Measurements from ENCODE around the gene ASB15.

ASB15 gene

DNA sequence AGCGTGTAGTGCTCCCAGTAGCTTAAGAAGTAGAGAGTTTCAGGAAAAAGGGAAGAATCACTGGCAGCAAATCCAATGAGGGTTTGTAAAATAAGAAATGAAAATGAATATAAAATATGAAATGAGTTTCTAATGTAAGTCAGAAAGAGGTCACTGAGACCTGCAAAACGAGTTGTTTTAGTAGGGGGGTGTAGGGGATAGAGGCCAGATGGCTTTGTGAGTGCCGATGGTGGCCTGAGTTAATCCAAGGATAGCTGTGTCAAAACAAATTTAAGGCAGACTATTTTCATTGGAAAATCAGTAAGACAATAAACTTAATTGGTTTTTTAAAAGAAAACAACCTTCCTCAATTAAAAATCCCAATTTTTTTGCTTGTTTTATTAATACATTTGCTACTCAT lies 745 bp upstream of the ASB15 start:
- POLR2A ChIA-PET: no interaction called here
- TF ChIP-seq FOXA1 (IDR thresholded peaks at IDR 0.05) (no peak), FOXM1 (IDR thresholded peaks at IDR 0.05; ENCODE audit: borderline replicate concordance) (no peak), TARDBP (IDR thresholded peaks at IDR 0.05) (no peak), ELF4 (IDR thresholded peaks at IDR 0.05) (no peak), NFRKB (IDR thresholded peaks at IDR 0.05) (no peak), CTBP1 (IDR thresholded peaks at IDR 0.05; ENCODE audit: borderline replicate concordance) (no peak), FOXK2 (IDR thresholded peaks at IDR 0.05) (no peak), HDGF (IDR thresholded peaks at IDR 0.05; ENCODE audit: borderline replicate concordance) (no peak), SUZ12 (IDR thresholded peaks at IDR 0.05) (no peak)
- no peak for DNase-seq (ENCODE audit: extremely low spot score)
- CTCF ChIA-PET: no interaction called here

DNA sequence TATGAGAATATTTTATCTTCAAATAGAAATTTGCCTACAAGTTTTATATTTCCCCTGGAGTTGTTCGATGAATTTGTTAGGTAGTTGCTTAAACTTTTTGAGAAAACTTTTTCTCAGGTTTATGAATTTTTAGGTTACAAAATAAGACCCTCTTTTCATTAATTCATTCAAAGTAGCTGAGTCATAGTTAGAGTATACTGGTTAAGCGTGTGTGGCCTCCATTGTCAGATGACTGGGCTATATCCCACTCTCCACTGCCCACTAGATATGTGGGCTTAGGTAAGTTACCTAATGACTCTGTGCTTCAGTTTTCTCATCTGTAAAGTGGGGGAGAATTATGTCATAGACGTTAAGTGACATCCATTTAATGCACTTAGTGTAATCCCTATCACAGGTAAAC lies 1.0 kb downstream of the ASB15 start:
- ChIA-PET CTCF (no interaction called here), POLR2A (no interaction called here)
- no peak for DNase-seq (ENCODE audit: extremely low spot score)
- TF ChIP-seq ZNF384 (IDR thresholded peaks at IDR 0.05): no peak
- no peak for TF ChIP-seq NFRKB (IDR thresholded peaks at IDR 0.05)

- ChIA-PET CTCF (no interaction called here), POLR2A (no interaction called here)
- no peak for DNase-seq (ENCODE audit: extremely low spot score)
- TF ChIP-seq ARNT (IDR thresholded peaks at IDR 0.05) (no peak), SP1 (IDR thresholded peaks at IDR 0.05) (no peak), NFRKB (IDR thresholded peaks at IDR 0.05) (no peak), BHLHE40 (IDR thresholded peaks at IDR 0.05; ENCODE audit: borderline replicate concordance) (no peak), ELF4 (IDR thresholded peaks at IDR 0.05) (no peak), TARDBP (IDR thresholded peaks at IDR 0.05) (no peak), FOXM1 (IDR thresholded peaks at IDR 0.05; ENCODE audit: borderline replicate concordance) (no peak), L3MBTL2 (conservative IDR thresholded peaks at IDR 0.05) (no peak), ZNF384 (IDR thresholded peaks at IDR 0.05) (no peak), FOXA1 (IDR thresholded peaks at IDR 0.05) (no peak), LEF1 (IDR thresholded peaks at IDR 0.05; ENCODE audit: borderline replicate concordance) (no peak), HDGF (IDR thresholded peaks at IDR 0.05; ENCODE audit: borderline replicate concordance) (no peak), FOXK2 (IDR thresholded peaks at IDR 0.05) (no peak), SUZ12 (IDR thresholded peaks at IDR 0.05) (no peak)
- TF ChIP-seq, protein P1, sequence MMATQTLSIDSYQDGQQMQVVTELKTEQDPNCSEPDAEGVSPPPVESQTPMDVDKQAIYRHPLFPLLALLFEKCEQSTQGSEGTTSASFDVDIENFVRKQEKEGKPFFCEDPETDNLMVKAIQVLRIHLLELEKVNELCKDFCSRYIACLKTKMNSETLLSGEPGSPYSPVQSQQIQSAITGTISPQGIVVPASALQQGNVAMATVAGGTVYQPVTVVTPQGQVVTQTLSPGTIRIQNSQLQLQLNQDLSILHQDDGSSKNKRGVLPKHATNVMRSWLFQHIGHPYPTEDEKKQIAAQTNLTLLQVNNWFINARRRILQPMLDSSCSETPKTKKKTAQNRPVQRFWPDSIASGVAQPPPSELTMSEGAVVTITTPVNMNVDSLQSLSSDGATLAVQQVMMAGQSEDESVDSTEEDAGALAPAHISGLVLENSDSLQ (IDR thresholded peaks at IDR 0.05): no peak
Observed at GRCh38 chr7:123604739-123605138, 3.1 kb downstream of the ASB15 start.

DNA sequence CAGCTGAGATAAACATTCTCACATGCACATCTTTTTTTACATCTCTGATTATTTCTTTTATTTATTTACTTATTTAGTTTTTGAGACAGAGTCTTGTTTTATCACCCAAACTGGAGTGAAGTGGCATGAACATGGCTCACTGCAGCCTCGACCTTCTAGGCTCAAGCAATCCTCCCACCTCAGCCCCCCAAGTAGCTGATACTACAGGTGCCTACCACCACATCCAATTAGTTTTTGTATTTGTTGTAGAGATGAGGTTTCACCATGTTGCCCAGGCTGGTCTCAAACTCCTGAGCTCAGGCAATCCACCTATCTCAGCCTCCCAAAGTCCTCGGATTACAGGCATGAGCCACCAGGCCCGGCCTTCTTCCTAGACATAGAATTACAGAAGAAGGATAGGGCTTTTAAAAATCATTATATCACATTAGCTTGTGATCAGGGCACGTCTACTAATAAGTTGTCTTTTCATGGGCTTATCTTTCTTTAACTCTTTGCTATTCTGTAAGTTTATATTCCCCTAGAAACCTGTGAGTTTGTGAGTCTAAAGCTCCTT lies 5.9 kb downstream of the ASB15 start:
- ChIA-PET CTCF (interaction anchor here (0.6 kb wide), 1 partner anchor 17 kb away, joined by 3 read pairs; no protein-coding TSS in a partner anchor), POLR2A (no interaction called here)
- no peak for TF ChIP-seq ZNF384 (IDR thresholded peaks at IDR 0.05)
- no peak for TF ChIP-seq ELF4 (IDR thresholded peaks at IDR 0.05)
- TF ChIP-seq HDGF (IDR thresholded peaks at IDR 0.05; ENCODE audit: borderline replicate concordance): no peak
- no peak for TF ChIP-seq LEF1 (IDR thresholded peaks at IDR 0.05; ENCODE audit: borderline replicate concordance)
- TF ChIP-seq FOXM1 (IDR thresholded peaks at IDR 0.05; ENCODE audit: borderline replicate concordance): no peak
- TF ChIP-seq L3MBTL2 (conservative IDR thresholded peaks at IDR 0.05): no peak
- no peak for TF ChIP-seq FOXA1 (IDR thresholded peaks at IDR 0.05)
- TF ChIP-seq, protein P1 (IDR thresholded peaks at IDR 0.05): no peak
- TF ChIP-seq FOXK2 (IDR thresholded peaks at IDR 0.05): no peak
- no peak for TF ChIP-seq BHLHE40 (IDR thresholded peaks at IDR 0.05; ENCODE audit: borderline replicate concordance)
- TF ChIP-seq NFRKB (IDR thresholded peaks at IDR 0.05): no peak
- TF ChIP-seq SUZ12 (IDR thresholded peaks at IDR 0.05): no peak
- no peak for TF ChIP-seq SP1 (IDR thresholded peaks at IDR 0.05)
- no peak for TF ChIP-seq ARNT (IDR thresholded peaks at IDR 0.05)
- no peak for TF ChIP-seq CTBP1 (IDR thresholded peaks at IDR 0.05; ENCODE audit: borderline replicate concordance)
- DNase-seq (ENCODE audit: extremely low spot score): no peak

DNA sequence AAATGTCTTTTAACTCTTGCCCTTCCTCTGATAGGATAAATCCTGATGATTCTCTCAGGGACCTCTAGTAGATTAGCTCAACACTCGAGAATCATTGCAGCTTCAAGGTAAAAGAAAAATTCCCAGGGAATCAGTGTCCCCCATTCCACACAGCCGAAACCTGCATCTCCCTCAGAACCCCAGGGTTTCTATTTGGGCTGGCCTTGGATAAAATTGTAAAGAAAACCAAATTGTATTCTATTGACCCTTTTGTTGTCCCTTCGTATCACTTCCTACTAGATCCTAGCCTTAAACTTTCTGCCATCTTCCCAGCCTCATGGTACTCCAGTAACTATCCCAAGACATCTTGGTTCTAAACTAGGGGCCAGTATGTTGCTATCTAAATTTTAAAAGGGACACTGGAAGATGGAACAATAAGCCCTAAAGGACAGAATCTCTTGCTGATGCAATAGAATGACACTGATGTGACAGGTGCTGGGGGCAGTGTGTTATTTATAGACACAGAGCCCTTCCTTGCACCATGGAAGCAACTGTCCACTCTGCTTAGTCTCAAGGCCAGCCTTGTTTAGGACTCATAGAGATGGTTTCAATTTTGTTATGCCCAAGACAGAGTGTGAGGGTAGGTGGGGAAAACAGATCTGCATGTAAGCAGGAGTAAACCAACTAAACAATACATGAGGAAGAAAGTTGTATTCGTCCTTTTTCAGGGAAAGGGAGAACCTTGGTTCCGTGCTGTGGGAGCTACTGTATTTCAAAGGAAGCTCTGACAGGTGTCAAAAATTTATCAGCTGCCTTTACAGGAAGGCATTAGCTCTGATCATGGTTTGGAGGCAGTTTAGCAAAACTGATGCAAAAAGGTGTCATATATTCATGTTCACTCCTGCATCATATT lies 7.6 kb downstream of the ASB15 start:
- DNase-seq (ENCODE audit: extremely low spot score): no peak
- ChIA-PET CTCF (no interaction called here), POLR2A (no interaction called here)
- TF ChIP-seq BHLHE40 (IDR thresholded peaks at IDR 0.05; ENCODE audit: borderline replicate concordance): no peak
- TF ChIP-seq FOXM1 (IDR thresholded peaks at IDR 0.05; ENCODE audit: borderline replicate concordance): no peak
- no peak for TF ChIP-seq HDGF (IDR thresholded peaks at IDR 0.05; ENCODE audit: borderline replicate concordance)

GRCh38 chr7:123609883-123610239 lies 8.2 kb downstream of the ASB15 start:
- no peak for DNase-seq (ENCODE audit: extremely low spot score)
- no peak for TF ChIP-seq TARDBP (IDR thresholded peaks at IDR 0.05)
- TF ChIP-seq LEF1 (IDR thresholded peaks at IDR 0.05; ENCODE audit: borderline replicate concordance): no peak
- TF ChIP-seq ELF4 (IDR thresholded peaks at IDR 0.05): no peak
- TF ChIP-seq FOXK2 (IDR thresholded peaks at IDR 0.05): no peak
- no peak for TF ChIP-seq FOXM1 (IDR thresholded peaks at IDR 0.05; ENCODE audit: borderline replicate concordance)
- no peak for TF ChIP-seq L3MBTL2 (conservative IDR thresholded peaks at IDR 0.05)
- TF ChIP-seq SUZ12 (IDR thresholded peaks at IDR 0.05): no peak
- no peak for TF ChIP-seq FOXA1 (IDR thresholded peaks at IDR 0.05)
- TF ChIP-seq ARNT (IDR thresholded peaks at IDR 0.05): no peak
- TF ChIP-seq CTBP1 (IDR thresholded peaks at IDR 0.05; ENCODE audit: borderline replicate concordance): no peak
- no peak for TF ChIP-seq ZNF384 (IDR thresholded peaks at IDR 0.05)
- TF ChIP-seq SP1 (IDR thresholded peaks at IDR 0.05): no peak
- TF ChIP-seq, protein P1 (IDR thresholded peaks at IDR 0.05): no peak
- POLR2A ChIA-PET: no interaction called here
- CTCF ChIA-PET: no interaction called here

Data from HEK293T (cell line).